NCI-H1048 (cell line): ENCODE measurements around the gene MRPS15.
A peak's percentile ranks its signal among the peaks of the same experiment; 100 is the strongest.
"Not testable (repeated sequence)": the region's sequence is repeated elsewhere in the genome, so short reads cannot be mapped to it uniquely, and the experiment has no call there.

ENCODE experiments used
- DNase-seq: peaks from one replicate; lab custom pipeline; 2025; lab: John Stamatoyannopoulos, UW

MRPS15 gene

DNA sequence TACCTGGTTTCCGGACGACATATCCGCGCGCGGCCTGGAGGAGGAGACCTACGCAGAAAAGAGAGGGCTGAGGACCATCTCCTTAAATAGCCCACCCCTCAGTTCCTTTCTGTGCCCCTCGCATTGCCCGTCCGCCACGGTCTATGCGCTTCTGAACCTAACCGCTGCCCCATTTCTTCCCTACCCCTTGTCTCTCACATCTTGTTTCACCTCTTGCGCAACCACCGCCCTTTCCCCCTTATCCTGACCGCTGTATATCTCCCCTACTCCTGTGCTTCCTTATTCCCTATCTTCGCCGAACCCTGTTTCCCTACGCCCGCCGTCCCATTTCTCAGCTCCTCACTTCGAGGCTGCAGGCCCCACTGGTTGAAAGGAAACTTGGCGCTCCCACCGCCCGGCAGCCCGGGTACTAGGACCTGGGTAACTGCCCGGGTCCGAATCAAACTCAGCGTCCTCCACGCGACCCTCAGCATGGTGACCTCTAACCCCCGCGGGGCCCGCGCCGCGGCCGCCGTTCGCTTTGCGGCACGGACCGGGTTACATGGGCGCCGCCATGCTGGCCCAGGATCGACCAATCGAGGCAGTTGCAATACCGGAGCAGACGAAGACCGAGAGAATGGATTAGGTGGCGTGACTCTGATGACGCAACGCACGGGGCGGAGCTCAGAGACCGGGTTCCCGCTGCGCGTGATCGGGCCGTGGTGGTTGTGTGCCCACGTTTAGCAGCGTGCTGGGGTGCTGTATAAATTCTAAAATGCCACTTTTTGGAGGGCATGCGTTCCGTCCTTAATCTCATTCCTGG, at the start of gene MRPS15:
Gene MRPS15 (minus strand): TSS at position 582 of the 802 bp plus-strand sequence. CDS start 109 bp downstream, at position 473.
- DNase-seq: peak; percentile 76

GRCh38 chr1:36512842-36513241, 48.7 kb upstream of the MRPS15 start:
- DNase-seq: no peak

GRCh38 chr1:36511804-36512798, 47.9 kb upstream of the MRPS15 start:
- no peak for DNase-seq

- DNase-seq: not testable (repeated sequence)
Measured at GRCh38 chr1:36511220-36511619, 47.0 kb upstream of the MRPS15 start.

GRCh38 chr1:36510418-36510817, 46.2 kb upstream of the MRPS15 start:
- DNase-seq: no peak

DNA sequence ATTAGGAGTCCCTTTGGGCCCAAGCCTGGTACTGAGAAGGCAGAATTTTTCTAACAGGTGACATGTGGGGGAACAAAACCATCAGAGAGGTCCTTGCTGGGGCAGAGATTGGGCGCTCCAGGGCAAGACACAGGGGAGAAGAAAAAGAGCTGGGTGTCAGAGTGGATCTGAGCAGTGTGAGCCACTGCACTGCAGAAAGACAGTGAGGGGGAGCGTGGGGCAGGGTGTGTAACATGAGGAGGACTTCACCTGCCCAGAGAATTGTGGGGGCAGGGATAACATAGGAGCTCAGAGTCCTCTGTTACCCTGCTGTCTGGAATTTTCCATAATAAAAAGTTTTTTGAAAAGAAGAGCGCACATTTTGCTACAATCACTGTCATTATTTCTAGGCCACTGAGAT, 44.1 kb upstream of the MRPS15 start:
- no peak for DNase-seq

DNA sequence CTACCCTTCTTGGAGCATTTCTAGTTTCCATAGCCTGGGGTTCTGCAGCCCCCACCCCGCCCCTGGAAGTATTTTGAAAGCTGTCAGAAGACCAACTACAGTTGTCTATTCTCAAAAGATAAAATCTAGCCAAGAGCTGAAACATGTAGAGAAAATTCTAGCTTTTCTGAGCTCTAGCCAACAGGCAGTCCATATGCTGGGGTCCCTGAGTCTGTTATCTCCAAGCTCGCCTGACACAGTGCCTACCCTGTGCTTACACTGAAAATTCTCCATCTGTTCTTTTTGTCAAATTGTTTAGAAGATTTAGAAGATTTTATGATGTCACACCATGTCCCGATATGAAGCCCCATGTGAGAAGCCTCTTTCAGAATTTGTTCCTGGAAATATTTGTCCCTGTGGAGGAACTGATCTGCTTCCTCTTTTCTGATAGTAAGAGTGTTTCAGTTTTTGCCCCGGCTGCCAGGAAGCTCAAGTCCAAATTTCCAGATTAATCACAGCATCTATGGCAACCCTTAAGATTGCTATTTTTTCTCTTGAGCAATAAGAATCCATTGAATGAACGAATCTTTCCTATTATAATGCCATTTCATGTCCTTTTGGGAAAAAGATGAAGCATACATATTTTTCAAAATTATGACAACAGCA, 42.2 kb upstream of the MRPS15 start:
- no peak for DNase-seq

DNA sequence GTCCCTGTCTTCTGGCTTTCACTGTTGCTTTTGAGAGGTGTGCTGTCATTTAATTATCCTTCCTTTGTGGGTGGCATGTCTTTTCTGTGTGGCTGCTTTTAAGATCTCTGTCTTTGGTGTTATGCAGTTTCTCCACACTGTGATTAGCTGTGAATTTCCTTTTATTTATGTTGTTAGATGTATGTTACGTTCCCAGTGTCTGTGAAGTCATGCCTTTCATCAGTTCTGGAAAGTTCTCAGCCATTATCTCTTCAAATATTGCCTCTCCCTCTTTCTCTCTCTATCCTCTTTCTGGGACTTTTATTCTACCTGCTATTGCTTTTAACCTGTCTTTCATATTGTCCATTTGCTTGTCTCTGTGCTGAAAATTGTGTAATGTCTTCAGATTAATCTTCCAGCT, 39.5 kb upstream of the MRPS15 start:
- DNase-seq: no peak

- no peak for DNase-seq
Measured at GRCh38 chr1:36503159-36503558, 39.0 kb upstream of the MRPS15 start.

GRCh38 chr1:36502616-36503015, 38.4 kb upstream of the MRPS15 start:
- no peak for DNase-seq

DNA sequence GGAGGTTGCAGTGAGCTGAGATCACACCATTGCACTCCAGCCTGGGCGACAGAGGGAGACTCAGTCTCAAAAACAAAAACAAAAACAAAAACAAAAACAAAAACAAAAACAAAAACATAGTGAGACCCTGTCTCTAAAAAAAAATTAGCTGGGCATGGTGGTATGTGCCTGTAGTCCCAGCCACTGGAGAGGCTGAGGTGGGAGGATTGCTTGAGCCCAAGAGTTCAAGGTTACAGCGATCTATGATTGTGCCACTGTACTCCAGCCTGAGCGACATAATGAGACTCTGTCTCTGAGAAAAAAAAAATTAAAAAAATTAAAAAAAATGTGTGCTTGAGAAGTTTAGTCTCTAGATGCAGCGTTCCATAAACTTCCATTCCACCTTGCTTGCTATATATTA, 37.7 kb upstream of the MRPS15 start:
- DNase-seq: not testable (repeated sequence)

- no peak for DNase-seq
Measured at GRCh38 chr1:36497207-36497606, 33.0 kb upstream of the MRPS15 start.

DNA sequence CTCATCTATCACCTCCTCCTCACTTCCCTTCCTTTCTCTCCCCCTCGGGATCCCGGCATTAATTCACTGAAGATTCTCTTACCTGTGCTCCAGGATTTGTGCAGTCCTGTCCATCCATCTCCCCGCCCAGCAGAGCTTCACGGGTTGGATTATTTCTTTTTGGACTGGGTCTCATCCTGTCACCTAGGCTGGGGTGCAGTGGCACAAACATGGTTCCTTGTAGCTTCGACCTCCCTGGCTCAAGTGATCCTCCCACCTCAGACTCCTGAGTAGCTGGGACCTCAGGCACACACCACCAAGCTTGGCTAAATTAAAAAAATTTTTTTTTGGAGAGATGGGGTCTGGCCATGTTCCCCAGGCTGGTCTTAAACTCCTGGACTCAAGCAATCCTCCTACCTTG, 30.8 kb upstream of the MRPS15 start:
- DNase-seq: no peak

DNA sequence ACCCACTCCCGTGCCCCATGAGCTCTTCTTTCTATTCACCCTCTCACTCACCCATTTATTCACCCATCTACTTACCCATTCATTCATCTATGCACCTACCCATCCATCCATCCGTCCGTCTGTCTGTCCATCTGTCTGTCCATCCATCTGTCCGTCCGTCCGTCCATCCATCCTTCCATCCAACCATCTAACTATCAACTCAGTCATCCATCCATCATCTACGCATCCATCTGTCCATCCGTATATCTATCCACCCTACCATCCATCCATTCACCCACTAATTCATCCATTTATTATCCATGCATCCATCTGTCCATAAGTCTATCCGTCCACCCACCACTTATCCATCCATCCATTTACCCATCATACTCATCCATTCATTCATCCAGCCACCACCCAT, 29.3 kb upstream of the MRPS15 start:
- DNase-seq: no peak

DNA sequence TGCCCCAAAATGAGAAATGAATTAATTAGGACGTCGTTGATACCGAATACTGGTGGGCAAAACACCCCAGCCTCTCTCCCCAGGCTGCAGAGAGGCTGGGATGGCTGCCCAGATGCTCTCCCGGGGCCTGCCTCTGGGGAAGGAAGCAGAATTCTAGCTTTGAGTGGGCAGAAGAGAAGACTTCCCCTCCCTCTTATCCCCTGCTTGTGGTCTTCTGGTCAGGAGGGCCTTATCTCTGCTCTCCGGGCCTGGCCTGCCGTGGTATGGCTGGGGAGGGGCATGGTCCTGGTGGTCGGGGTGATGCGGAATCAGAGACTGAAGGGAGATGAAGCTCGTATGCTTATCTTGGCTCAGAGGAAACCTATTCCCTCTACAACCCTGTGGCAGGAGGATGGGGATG, 28.3 kb upstream of the MRPS15 start:
- DNase-seq: no peak

DNA sequence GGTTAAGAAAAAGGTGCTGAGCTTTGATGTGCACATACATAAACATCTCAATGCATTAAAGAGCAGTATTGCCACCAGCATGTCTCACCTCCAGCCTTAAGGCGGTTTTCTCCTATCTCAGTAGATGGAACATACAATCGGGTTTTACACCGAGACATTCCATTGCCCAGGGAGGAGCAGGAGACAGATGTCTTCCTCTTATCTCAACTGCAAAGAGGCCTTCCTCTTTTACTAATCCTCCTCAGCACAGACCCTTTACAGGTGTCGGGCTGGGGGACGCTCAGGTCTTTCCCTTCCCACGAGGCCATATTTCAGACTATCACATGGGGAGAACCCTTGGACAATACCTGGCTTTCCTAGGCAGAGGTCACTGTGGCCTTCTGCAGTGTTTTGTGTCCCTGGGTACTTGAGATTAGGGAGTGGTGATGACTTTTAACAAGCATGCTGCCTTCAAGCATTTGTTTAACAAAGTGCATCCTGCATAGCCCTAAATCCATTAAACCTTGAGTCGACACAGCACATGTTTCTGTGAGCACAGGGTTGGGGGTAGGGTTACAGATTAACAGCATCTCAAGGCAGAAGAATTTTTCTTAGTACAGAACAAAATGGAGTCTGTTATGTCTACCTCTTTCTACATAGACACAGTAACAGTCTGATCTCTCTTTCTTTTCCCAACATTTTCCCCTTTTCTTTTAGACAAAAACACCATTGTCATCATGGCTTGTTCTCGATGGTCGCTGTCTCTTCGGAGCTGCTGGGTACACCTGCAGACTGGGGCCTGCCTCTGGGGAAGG, 25.3 kb upstream of the MRPS15 start:
- not testable (repeated sequence) for DNase-seq

GRCh38 chr1:36487906-36488305, 23.7 kb upstream of the MRPS15 start:
- DNase-seq: no peak

DNA sequence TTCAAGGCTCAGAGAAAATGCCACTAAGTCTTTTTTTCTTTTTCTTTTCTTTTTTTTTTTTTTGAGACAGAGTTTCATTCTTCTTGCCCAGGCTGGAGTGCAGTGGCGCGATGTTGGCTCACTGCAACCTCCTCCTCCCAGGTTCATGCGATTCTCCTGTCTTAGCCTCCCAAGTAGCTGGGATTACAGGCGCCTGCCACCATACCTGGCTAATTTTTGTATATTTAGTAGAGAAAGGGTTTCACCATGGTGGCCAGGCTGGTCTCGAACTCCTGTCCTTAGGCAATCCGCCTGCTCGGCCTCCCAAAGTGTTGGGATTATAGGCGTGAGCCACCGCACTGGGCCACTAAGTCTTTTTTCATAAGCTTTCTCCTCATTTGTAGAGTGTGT, 23.1 kb upstream of the MRPS15 start:
- DNase-seq: not testable (repeated sequence)

- DNase-seq: no peak
Measured at GRCh38 chr1:36486439-36487335, 22.5 kb upstream of the MRPS15 start.

- no peak for DNase-seq
Measured at GRCh38 chr1:36486093-36486438, 21.9 kb upstream of the MRPS15 start.

GRCh38 chr1:36484099-36484498, 19.9 kb upstream of the MRPS15 start:
- no peak for DNase-seq
